Neural cell (in vitro differentiated cells): ENCODE measurements around the gene SLC27A4. TPM values are rescaled to one million over a fixed set of nuclear protein-coding genes. Genes with fewer than 3 reads are reported as not detected.

Experiments used
- H2AFZ ChIP-seq: fragments of 200-600, 300-800 bp; sonication (generic), shearing (Covaris generic); 2 replicates; pipeline ENCODE4 v1.6.0; 2014; ENCODE audit warnings: low read depth, mild to moderate bottlenecking, antibody characterized with exemption, low read length, moderate library complexity
- H3F3A ChIP-seq: fragments of 200-600 bp; shearing (Covaris generic); 2 replicates; pipeline ENCODE4 v1.6.1; 2016; ENCODE audit warnings: mild to moderate bottlenecking, moderate library complexity, mixed read lengths, antibody characterized with exemption, low read length; ENCODE audit not compliant: insufficient read depth, poor library complexity, severe bottlenecking
- H3K27ac ChIP-seq: fragments of 200-600, 300-800 bp; sonication (generic), shearing (Covaris generic); 2 replicates; pipeline ENCODE4 v1.5.1; 2014; ENCODE audit warnings: mild to moderate bottlenecking, low read length, moderate library complexity
- H3K27me3 ChIP-seq: fragments of 300-800, 200-600 bp; sonication (generic), shearing (Covaris generic); 2 replicates; pipeline ENCODE4 v1.6.0; 2014; ENCODE audit warnings: mild to moderate bottlenecking, low read depth, low read length, moderate library complexity; ENCODE audit not compliant: insufficient read depth
- H3K36me3 ChIP-seq: fragments of 300-800, 200-600 bp; sonication (generic), shearing (Covaris generic); 2 replicates; pipeline ENCODE4 v1.5.1; 2014; ENCODE audit warnings: mild to moderate bottlenecking, antibody characterized with exemption, low read length, moderate library complexity; ENCODE audit not compliant: insufficient read depth
- H3K4me2 ChIP-seq: fragments of 300-800, 200-600 bp; sonication (generic), shearing (Covaris generic); 2 replicates; pipeline ENCODE4 v1.6.0; 2014; ENCODE audit warnings: mild to moderate bottlenecking, low read length
- H3K4me3 ChIP-seq: fragments of 300-800, 200-600 bp; sonication (generic), shearing (Covaris generic); 2 replicates; pipeline ENCODE4 v1.5.1; 2014; ENCODE audit warnings: mild to moderate bottlenecking, low read length, moderate library complexity
- H3K79me2 ChIP-seq: fragments of 200-600 bp; shearing (Covaris generic); replicated peaks from 2 replicates; pipeline ENCODE4 v1.6.0; 2014; ENCODE audit warnings: mild to moderate bottlenecking, low read length, moderate library complexity; ENCODE audit not compliant: insufficient read depth
- H3K9ac ChIP-seq: fragments of 300-800, 200-600 bp; sonication (generic), shearing (Covaris generic); 2 replicates; pipeline ENCODE4 v1.6.1; 2016; ENCODE audit warnings: mild to moderate bottlenecking, low read length, mixed read lengths
- H3K9me2 ChIP-seq: fragments of 200-600 bp; shearing (Covaris generic); 2 replicates; pipeline ENCODE4 v1.6.1; 2016; ENCODE audit warnings: mild to moderate bottlenecking, low read length, mixed read lengths; ENCODE audit not compliant: insufficient read depth
- H3K9me3 ChIP-seq: fragments of 200-600, 300-800 bp; sonication (generic), shearing (Covaris generic); 2 replicates; pipeline ENCODE4 v1.6.1; 2016; ENCODE audit warnings: mild to moderate bottlenecking, mixed run types, low read length, moderate library complexity, mixed read lengths
- H4K20me1 ChIP-seq: fragments of 200-600 bp; shearing (Covaris generic); 2 replicates; pipeline ENCODE4 v1.6.1; 2016; ENCODE audit warnings: mild to moderate bottlenecking, mixed run types; ENCODE audit not compliant: insufficient read depth
- CTCF ChIP-seq: fragments of 450-650 bp; IDR thresholded peaks from 2 replicates; pipeline ENCODE4 v1.5.1; 2014; ENCODE audit warnings: antibody characterized with exemption, mild to moderate bottlenecking, moderate library complexity; ENCODE audit not compliant: poor library complexity, severe bottlenecking
- EP300 ChIP-seq: fragments of 450-650 bp; conservative IDR thresholded peaks from 2 replicates; pipeline ENCODE4 v1.6.1; 2014; ENCODE audit warnings: antibody characterized with exemption, mild to moderate bottlenecking, moderate library complexity; ENCODE audit not compliant: poor library complexity, severe bottlenecking
- EZH2 ChIP-seq: fragments of 200-600, 300-800 bp; shearing (Covaris generic), sonication (generic); IDR thresholded peaks from 2 replicates; pipeline ENCODE4 v1.6.1; 2014; ENCODE audit warnings: antibody characterized with exemption, low read length, borderline replicate concordance, mild to moderate bottlenecking; ENCODE audit not compliant: insufficient read depth, poor library complexity, severe bottlenecking
- MXI1 ChIP-seq: fragments of 450-650 bp; conservative IDR thresholded peaks from 2 replicates; pipeline ENCODE4 v1.6.1; 2014; ENCODE audit warnings: antibody characterized with exemption, mild to moderate bottlenecking; ENCODE audit not compliant: poor library complexity, severe bottlenecking
- POLR2AphosphoS5 ChIP-seq: IDR thresholded peaks from 2 replicates; pipeline ENCODE4 v1.6.1; 2012
- RAD21 ChIP-seq: fragments of 450-650 bp; conservative IDR thresholded peaks from 2 replicates; pipeline ENCODE4 v1.6.1; 2014; ENCODE audit warnings: antibody characterized with exemption, mild to moderate bottlenecking, moderate library complexity
- REST ChIP-seq: IDR thresholded peaks from 2 replicates; pipeline ENCODE4 v1.6.1; 2012; ENCODE audit warnings: borderline replicate concordance
- SMC3 ChIP-seq: fragments of 450-650 bp; conservative IDR thresholded peaks from 2 replicates; pipeline ENCODE4 v1.6.1; 2014; ENCODE audit warnings: antibody characterized with exemption, mild to moderate bottlenecking, moderate library complexity; ENCODE audit not compliant: poor library complexity
- TAF1 ChIP-seq: IDR thresholded peaks from 2 replicates; pipeline ENCODE4 v1.6.1; 2012; ENCODE audit warnings: low read depth
- polyA plus RNA-seq: library from polyadenylated mRNA; depleted of rRNA; stranded (reverse); fragments of >200 nt; gene quantifications from 2 replicates; pipeline ENCODE4 v1.2.3, GENCODE V29; 2014

The SLC27A4 gene
- polyA plus RNA-seq, 1 donor from 2014 or later, result 31.6 TPM

GRCh38 chr9:128408963-128409431 lies 68.7 kb downstream of the SLC27A4 start:
- no peaks in the 10 kb centered on the region for H3K9me2 ChIP-seq
- TF ChIP-seq POLR2AphosphoS5 (no peak), TAF1 (no peak), CTCF (no peak), SMC3 (no peak), RAD21 (no peak), EP300 (no peak), EZH2 (no peak), REST (no peak), MXI1 (no peak)
- no peak overlapping the region for H2AFZ ChIP-seq
- no peaks in the 10 kb centered on the region for H3F3A ChIP-seq
- no peak overlapping the region for H3K4me3 ChIP-seq
- no peak overlapping the region for H3K27ac ChIP-seq
- no peaks in the 10 kb centered on the region for H3K9me3 ChIP-seq
- H3K79me2 ChIP-seq, result no peaks in the 10 kb centered on the region
- H3K36me3 ChIP-seq, result no peaks in the 10 kb centered on the region
- peaks cover 34% of the 10 kb centered on the region for H3K27me3 ChIP-seq
- H3K4me2 ChIP-seq, result no peak overlapping the region
- no peak overlapping the region for H3K9ac ChIP-seq
- H4K20me1 ChIP-seq, result no peaks in the 10 kb centered on the region

- H3F3A ChIP-seq, result no peaks in the 10 kb centered on the region
- no peak for TF ChIP-seq EZH2
- TF ChIP-seq CTCF, result no peak
- no peak for TF ChIP-seq RAD21
- TF ChIP-seq TAF1, result no peak
- TF ChIP-seq REST, result no peak
- TF ChIP-seq MXI1, result no peak
- no peak for TF ChIP-seq POLR2AphosphoS5
- no peak for TF ChIP-seq EP300
- no peak for TF ChIP-seq SMC3
- no peak overlapping the region for H2AFZ ChIP-seq
- no peak overlapping the region for H3K9ac ChIP-seq
- no peaks in the 10 kb centered on the region for H3K36me3 ChIP-seq
- H3K4me3 ChIP-seq, result no peak overlapping the region
- H3K27me3 ChIP-seq, result peaks cover 39% of the 10 kb centered on the region
- H3K79me2 ChIP-seq, result no peaks in the 10 kb centered on the region
- H3K27ac ChIP-seq, result no peak overlapping the region
- no peaks in the 10 kb centered on the region for H4K20me1 ChIP-seq
- no peak overlapping the region for H3K4me2 ChIP-seq
- no peaks in the 10 kb centered on the region for H3K9me3 ChIP-seq
- H3K9me2 ChIP-seq, result no peaks in the 10 kb centered on the region
Observed at GRCh38 chr9:128409450-128409849, 69.1 kb downstream of the SLC27A4 start.
